ENCODE results near the gene FAM50A. TPM values are rescaled to one million over a fixed set of nuclear protein-coding genes. Genes with fewer than 3 reads are reported as not detected.

Gene FAM50A
- total RNA-seq: 39.4 and 44.1 TPM in 2 replicates

GRCh38 chrX:154443992-154444754, at the start of gene FAM50A:
TSS of gene FAM50A (plus strand) at chrX:154444141. CDS start at chrX:154444236, 95 bp downstream.

GRCh38 chrX:154397888-154398667, 45.9 kb upstream of the FAM50A start, which contains the start of gene RPL10:
TSS of gene RPL10 (plus strand) at chrX:154398377. CDS start at chrX:154398520, 143 bp downstream.

GRCh38 chrX:154409222-154409871, 34.6 kb upstream of the FAM50A start, which contains the start of gene DNASE1L1:
TSS of gene DNASE1L1 (minus strand) at chrX:154409254. CDS start at chrX:154405568, 3,686 bp downstream.

GRCh38 chrX:154428176-154429171, 15.5 kb upstream of the FAM50A start, which contains the start of gene ATP6AP1:
TSS of gene ATP6AP1 (plus strand) at chrX:154428677. CDS start at chrX:154428693, 16 bp downstream.

GRCh38 chrX:154436983-154437752, 6.8 kb upstream of the FAM50A start, which contains the start of gene GDI1:
TSS of gene GDI1 (plus strand) at chrX:154437154. CDS start at chrX:154437255, 101 bp downstream.

GRCh38 chrX:154458116-154458953, 14.4 kb downstream of the FAM50A start, which contains the start of gene PLXNA3:
TSS of gene PLXNA3 (plus strand) at chrX:154458281. CDS start at chrX:154460184, 1,903 bp downstream.

GRCh38 chrX:154478728-154479622, 35.0 kb downstream of the FAM50A start, which contains the start of gene LAGE3:
TSS of gene LAGE3 (minus strand) at chrX:154479281. CDS start at chrX:154478915, 366 bp downstream.

GRCh38 chrX:154486396-154487207, 42.7 kb downstream of the FAM50A start, which contains the start of gene UBL4A:
TSS of gene UBL4A (minus strand) at chrX:154486615. CDS start at chrX:154486584, 31 bp downstream.

GRCh38 chrX:154490414-154491083, 46.6 kb downstream of the FAM50A start, which contains the start of gene SLC10A3:
TSS of gene SLC10A3 (minus strand) at chrX:154490629. CDS start at chrX:154488940, 1,689 bp downstream.

Small RNA genes lying within 50 kb of the gene (small RNA-seq; reads per million reads assigned to genes)
- gene MIR6858 (0.24 reads per million), gene RN7SL697P (not detected), gene SNORA70 (not detected)

Other genes with a start within 250 kb of the FAM50A start
- gene OPN1MW2, start 224.4 kb upstream of the FAM50A start, total RNA-seq: not detected in 2 replicates
- not detected in 2 replicates for gene OPN1MW3, start 186.6 kb upstream of the FAM50A start, total RNA-seq
- gene TEX28, start 149.0 kb upstream of the FAM50A start, total RNA-seq: not detected in 2 replicates
- gene TKTL1, start 148.3 kb upstream of the FAM50A start, total RNA-seq: 0.10 TPM in 1 of 2 replicates, not detected in the other
- 1,650 and 2,218 TPM in 2 replicates for gene FLNA, start 69.5 kb upstream of the FAM50A start, total RNA-seq
- 40.6 and 56.5 TPM in 2 replicates for gene EMD, start 64.8 kb upstream of the FAM50A start, total RNA-seq
- gene RPL10, start 45.8 kb upstream of the FAM50A start, total RNA-seq: 3,434 and 3,696 TPM in 2 replicates
- gene DNASE1L1, start 34.9 kb upstream of the FAM50A start, total RNA-seq: 102 and 110 TPM in 2 replicates
- 22.4 and 22.9 TPM in 2 replicates for gene TAFAZZIN, start 32.6 kb upstream of the FAM50A start, total RNA-seq
- gene ATP6AP1, start 15.5 kb upstream of the FAM50A start, total RNA-seq: 83.5 and 83.6 TPM in 2 replicates
- 80.5 and 121 TPM in 2 replicates for gene GDI1, start 7.0 kb upstream of the FAM50A start, total RNA-seq
- gene PLXNA3, start 14.1 kb downstream of the FAM50A start, total RNA-seq: 14.9 and 21.6 TPM in 2 replicates
- 15.4 and 18.9 TPM in 2 replicates for gene LAGE3, start 35.1 kb downstream of the FAM50A start, total RNA-seq
- gene UBL4A, start 42.5 kb downstream of the FAM50A start, total RNA-seq: 39.9 and 43.1 TPM in 2 replicates
- gene SLC10A3, start 46.5 kb downstream of the FAM50A start, total RNA-seq: 29.9 and 33.6 TPM in 2 replicates
- gene FAM3A, start 72.1 kb downstream of the FAM50A start, total RNA-seq: 17.7 and 22.2 TPM in 2 replicates
- 96.0 and 108 TPM in 2 replicates for gene G6PD, start 102.7 kb downstream of the FAM50A start, total RNA-seq
- 25.7 and 26.8 TPM in 2 replicates for gene IKBKG, start 103.5 kb downstream of the FAM50A start, total RNA-seq
- not detected in 2 replicates for gene CTAG1A, start 141.0 kb downstream of the FAM50A start, total RNA-seq
- not detected in 2 replicates for gene CTAG1B, start 175.1 kb downstream of the FAM50A start, total RNA-seq
- not detected in 2 replicates for gene CTAG2, start 209.4 kb downstream of the FAM50A start, total RNA-seq

Data from vein endothelial cell (primary cell).